ENCODE measurements around the gene PPP1R13B.

Gene PPP1R13B

DNA sequence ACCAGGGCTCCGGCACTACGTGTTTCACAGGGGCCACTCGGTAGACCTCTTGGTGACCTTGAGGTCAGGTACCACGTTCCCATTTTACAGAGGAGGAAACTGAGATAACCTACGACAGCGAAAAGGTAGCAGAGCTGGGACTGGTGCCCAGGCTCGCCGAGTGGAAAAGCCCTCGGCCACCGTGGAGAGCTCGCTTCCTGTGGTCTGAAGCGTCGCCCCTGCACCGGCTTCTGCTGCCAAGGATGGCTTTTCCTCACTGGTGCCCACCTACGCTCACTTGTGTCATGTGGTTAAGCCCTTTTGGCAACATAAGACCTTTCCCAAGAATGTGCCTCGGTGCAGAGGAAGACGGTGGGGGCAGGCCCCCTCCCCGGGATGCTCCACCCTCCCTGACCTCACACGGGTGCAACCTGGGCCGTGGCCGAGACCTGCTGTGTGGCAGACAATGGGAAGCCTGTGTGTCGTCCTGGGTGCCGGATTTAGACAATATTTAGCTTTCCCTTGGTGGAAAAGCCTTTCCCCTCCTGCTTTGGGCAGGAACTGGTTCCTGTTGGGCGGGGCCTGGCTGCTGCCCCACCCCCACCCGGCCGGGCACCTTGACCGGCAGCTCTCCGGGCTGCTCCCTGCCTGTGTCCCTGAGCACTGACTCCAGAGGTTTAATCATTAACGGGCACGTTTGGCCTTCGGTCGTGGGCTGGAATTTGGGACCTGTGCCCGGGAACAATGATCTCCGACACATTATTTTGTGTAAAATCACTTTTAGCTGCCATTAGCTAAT lies 32.4 kb upstream of the PPP1R13B start:
- DNase-seq = no peak

DNA sequence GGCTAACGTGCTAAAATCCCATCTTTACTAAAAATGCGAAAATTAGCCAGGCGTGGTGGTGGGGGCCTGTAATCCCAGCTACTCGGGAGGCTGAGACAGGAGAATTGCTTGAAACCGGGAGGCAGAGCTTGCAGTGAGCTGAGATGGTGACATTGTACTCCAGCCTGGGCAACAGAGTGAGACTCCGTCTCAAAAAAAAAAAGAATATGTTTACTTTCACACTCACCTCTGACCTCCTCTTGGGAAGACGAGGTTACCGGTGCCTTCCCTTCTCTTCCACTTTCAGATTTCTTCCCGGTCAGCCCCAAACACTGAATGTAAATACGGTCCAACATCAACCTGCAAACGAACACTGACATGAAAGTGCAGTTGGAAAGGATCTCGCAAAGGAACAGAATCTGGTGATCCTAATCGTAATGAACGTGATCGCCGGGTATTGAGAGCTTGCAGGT lies 31.8 kb upstream of the PPP1R13B start:
- no peak for DNase-seq

DNA sequence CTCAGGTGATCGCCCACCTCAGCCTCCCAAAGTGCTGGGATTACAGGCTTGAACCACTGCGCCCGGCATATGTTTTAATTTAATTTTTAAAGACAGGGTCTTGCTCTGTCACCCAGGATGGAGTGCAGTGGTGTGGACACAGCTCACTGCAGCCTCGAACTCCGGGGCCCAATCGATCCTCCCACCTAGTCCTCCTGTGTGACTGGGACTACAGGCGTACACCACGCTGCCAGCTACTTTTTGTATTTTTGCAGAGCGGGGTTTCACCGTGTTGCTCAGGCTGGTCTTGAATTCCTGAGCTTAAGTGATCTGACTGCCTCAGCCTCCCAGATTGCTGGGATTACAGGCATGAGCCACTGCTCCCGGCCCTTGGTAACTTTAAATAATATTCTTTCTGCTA lies 30.8 kb upstream of the PPP1R13B start:
- DNase-seq = no peak

DNA sequence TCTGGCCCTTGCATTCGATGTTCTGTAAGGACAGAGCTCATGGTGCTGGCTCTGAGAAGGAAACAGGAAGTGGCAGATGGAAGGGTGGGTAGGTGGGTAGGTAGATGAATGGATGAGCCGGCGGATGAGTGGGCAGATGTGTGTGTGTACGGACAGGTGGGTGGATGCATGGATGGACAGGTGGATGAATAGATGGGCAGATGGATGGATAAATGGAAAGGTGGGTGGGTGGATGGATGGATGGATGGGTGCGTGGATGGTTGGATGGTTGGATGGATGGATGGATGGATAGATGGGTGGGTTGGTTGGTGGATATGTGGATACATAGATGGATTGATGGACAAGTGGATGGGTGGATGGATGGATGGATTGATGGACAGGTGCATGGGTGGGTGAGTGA lies 27.6 kb upstream of the PPP1R13B start:
- no peak for DNase-seq

DNA sequence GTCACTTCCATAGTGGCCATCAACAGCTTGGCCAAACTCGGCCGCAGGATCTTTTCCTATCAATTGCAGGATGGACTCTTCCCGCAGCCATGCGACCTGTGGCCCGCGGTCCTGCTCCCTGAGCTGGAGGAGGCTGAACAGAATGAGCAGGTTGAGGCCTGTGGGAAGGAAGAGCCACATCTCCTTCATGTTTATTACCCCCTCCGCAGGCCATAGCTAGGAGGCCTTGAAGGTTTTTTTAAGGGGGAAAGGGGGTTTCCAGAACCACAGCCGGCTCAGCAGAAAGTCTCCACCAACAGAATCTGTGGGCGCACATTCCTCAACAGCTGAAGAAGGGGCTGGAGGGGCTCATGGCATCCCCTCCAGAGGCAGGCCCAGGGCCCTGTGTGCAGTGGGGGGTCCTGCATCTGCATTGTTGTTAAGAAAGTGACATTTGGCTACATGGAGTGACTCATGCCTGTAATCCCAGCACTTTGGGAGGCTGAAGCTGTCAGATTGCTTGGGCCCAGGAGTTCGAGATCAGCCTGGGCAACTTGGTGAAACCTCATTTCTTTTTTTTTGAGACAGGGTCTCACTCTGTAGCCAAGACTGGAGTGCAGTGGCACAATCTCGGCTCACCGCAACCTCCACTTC lies 25.2 kb upstream of the PPP1R13B start:
- DNase-seq = no peak

DNA sequence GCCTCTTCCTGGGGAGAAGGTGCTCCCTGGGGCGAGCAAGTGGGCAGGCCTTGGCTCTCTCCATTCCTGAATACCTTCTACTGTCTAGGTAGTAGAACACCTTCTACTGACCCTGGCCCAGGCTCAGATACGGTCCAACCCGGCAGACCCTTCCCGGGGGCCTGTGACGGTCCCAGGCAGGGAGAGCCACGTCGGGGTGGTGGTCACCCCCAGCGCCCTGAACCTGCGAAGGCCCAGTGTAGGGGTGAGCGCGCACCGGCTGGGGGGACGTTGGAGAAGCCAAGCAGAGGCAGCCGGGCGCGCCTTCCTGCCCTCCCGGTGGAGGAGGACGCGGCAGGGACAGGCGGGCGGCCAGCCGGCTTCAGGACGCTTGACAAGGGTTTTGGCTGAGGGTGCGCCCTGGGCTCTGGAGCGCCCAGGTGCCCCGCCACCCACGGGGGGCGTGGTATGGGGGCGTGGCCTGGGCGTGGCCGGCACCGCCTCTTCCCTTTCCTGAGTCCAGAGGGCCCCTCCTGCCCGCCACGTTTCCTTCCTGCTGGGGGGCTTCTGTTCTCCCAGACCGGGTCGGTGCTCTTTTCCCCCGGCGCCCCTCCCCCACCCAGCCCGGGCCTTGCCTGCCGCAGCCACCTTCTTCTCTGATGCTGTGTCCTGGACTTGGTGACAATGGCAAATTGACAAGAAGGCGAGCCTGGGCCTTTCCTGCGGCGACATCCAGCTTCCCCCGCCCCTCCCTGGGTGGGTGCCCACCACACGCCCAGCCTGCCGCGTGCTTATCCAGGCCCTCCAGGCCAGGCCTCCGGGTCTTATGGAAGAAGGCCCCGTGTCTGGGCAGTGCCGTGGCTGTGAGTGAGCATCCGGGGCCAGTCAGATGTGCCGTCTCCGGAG lies 24.5 kb upstream of the PPP1R13B start:
- peak; percentile 67 for DNase-seq

DNA sequence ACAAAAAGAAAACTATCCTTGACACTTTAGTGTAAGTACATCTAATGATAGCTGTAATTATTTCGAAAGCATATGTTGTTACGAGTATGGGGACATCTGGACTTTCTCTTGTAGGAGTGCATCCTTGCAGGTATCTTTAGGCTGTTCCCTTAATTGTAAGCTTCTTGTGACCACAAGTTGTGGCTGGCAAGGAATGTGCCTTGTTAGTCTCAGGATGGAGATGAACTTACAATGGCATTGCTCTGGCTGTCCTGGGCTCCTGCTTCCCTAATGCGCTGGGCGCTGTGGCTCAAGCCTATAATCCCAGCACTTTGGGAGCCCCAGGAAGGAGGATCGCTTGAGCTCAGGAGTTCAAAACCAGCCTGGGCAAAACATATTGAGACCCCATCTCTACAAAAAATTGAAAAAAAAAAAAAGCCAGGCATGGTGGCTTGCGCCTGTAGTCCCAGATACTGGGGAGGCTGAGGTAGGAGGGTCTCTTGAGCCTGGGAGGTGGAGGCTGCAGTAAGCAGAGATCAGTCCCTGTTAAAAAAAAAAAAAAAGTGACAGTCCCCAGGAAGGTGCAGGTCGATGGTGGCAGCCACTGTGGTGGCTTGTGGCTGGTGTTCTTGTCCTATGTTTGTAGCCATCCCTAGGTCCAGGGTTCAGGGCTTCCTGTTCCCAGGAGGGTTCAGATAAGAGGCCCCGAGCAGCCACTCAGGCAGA lies 23.7 kb upstream of the PPP1R13B start:
- DNase-seq = no peak

DNA sequence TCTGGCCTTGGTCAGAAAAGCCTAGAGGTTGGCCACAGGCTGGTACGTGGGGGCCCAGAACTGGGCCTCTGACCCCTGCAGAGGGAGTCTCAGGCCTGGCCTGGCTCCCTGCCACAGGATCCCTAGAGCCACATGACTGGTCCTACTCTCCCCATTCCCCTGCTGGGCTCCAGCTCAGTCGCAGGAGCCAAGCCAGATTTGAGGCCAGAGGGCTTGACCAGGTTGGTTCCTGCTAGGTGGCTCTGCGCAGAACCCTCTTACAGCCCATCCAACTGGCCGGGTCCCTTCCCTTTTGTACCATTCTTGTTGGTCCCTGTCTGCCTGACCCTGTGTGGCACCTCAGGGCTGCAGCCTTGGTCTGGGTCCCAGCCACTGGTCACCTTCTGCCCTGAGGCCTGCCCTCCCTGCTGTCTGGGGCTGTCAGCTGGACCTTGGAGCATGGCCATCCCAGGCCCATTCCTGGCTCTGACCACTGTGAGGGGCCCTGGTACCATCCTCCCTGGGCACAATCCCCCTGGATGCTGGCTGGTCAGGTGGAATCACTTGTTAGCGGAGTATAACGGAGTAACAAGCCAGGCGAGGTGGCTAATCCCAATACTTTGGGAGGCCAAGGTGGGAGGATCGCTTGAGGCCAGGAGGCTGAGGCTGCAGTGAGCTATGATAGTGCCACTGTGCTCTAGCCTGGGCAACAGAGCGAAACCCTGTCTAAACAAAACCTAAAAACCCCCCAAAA lies 22.9 kb upstream of the PPP1R13B start:
- DNase-seq = no peak

DNA sequence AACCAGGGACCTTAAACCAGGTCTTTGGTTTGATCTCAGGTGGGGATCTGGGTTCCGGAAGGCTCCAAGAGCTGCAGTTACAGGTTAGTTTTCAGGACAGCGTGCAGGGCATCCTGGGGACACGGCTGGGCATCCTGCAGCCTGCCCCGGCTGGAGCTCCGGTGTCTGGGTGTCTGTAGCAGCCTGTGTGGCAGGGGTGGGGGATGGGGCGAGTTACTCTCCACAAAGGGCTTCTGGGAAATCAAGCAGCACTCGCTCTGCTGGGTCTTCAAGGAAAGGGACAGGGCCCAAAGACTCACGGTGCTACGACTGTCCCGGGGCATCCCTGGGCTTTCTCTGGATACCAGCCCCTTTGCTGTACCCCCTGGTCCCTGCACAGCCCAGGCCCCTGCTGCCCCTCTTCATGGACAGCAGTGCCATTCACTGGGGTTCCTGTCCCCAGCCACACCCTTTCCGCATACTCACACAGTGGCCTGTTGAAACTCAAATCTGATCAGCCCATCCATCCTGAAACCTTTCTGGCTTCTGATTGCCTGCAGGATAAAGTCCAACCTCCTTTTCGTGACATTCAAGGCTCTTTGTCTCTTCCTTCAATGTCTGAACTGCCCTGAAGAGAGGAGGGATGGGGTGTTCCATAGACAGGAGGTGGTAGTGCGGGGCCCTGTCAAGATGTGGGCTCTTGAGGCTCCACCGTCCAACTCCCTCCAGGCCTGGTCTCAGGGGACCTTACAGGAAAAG lies 22.2 kb upstream of the PPP1R13B start:
- DNase-seq = no peak

DNA sequence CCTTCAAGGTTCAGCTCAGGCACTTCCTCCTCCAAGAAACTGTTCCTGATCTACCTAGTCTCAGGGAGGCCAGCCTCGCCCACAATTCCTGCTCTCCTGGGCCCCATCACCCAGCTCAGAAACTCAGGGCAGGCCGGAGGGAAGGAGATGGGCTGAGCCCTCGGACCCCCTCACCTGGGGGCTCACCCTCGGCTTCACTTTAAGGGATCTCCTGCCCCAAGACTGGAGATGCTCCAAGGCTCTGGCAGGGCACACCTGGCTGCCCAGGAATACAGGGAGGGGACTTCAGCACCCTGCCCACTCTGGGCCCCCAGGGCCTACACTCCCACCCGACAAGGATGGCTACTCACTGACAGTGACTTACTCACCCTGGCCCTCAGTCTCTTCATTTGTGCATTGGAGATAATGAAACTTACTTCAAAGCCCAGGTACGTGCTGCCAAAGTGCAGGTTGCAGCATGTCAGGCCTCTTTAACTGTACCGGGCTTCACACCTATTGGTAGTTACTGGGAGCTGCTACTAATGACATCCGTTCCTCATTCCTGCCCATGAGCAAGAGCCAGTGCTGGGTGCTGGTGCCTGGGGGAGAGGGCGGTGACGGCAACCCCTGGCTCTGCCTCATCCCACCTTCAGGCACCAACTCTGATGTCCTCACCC lies 21.0 kb upstream of the PPP1R13B start:
- no peak for DNase-seq

DNA sequence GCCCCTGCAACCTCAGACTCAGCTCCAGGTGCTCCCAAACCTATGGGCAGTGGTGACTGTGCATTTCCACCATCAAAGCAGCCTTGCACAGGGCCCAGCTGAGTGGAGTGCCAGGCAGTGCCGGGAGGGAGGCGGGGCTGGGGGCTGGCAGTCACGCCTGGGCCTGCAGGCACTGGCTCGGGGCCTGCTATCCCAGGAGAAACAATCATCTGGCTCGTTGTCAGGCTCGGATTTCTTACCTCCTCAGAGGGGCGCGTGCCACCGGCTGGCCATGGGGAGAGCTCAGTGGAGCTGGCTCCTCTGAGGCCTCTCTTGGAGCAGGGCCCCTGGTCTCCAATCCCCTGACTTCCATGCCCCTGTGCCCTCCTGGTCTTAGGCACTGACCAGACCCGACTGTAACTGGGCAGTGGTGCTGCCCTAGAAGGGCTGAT lies 20.2 kb upstream of the PPP1R13B start:
- no peak for DNase-seq

DNA sequence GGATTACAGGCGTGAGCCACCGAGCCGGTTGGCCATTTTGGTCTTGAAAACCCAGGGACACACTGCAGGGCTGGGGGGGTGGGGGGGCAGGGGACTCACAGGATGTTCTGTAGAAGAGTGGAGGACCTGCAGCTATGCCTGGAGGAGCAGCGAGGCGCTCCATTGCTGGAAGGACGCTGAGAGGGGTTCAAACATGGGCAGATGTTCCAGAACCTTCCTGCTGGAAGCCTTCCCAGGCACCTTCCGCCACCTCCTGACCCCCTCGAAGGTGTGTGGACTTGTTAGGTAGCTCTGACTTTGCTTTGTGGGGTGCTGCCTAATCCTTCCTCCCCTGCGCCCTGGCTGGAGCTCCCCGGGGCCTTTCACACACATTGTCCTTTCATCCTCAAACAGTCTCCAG lies 19.6 kb upstream of the PPP1R13B start:
- no peak for DNase-seq

DNA sequence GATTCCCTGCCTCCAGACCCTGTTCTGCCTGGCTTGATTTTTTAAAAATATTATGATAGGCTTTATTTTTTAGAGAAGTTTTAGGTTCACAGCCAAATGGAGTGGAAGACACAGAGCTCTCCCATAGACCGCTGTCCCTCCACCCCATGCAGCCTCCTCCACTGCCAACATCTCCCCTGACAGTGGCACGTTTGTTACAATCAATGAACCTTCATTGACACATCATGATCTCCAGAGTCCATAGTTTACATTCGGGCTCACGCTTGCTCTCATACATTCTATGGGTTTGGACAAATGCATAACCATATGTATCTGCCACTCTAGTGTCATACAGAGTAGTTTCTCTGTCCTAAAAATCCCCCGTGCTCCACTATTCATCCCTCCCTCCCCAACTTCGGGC lies 15.9 kb upstream of the PPP1R13B start:
- DNase-seq = no peak

DNA sequence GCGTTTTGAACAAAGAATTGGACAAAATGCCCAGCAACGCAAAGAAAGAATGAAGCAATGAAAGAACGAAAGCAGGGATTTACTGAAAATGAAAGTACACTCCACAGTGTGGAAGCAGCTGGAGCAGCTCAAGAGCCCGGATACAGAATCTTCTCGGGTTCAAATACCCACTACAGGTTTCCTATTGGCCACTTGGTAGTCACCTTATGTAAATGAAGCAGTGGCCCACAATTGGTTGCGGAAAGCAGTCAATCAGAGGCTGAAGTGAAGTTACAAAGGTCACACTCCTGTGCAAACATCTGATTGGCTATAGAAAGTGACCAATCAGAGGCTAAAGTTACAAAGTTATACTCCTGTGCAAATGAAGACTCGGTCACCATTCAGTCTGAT lies 15.0 kb upstream of the PPP1R13B start:
- no peak for DNase-seq

DNA sequence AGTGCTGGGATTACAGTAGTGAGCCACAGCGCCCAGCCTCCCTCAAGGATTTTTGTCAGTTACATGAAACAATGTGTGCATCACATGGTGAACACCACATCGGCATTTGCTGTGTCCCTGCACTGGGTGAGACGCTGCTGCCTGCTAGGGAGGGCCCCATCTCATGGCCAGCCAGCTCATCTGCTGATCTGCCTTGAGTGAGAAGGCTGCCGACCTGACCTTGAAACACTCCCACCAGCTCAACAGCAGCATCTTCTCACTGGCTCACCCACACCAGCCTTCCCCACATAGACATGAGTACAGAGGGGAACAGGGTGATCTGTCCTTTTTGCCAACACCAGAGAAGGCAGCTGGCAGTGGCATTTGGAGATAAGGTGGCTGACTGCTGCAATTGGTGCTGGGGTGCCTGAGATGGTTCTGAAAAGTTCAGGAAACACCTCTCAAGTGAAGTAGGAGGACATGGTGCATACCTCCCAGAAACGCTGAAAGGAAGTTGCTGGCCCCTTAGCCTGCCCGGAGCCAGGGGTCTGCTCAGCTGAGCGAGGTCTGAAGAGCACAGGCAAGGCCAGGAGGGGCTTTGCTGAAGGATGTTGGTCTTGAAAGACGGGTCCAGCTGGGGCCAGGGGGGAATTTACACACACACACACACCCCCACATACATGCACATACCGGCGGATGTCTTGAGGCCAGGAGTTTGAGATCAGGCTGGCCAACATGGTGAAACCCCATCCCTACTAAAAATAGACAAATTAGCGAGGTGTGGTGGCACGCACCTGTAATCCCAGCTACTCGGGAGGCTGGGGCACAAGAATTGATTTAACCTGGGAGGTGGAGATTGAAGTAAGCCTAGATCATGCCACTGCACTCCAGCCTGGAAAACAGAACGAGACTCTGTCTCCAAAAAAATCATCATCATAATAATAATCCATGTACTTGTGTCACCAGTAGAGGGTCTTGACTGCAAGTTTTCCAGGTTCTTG lies 14.3 kb upstream of the PPP1R13B start:
- no peak for DNase-seq

DNA sequence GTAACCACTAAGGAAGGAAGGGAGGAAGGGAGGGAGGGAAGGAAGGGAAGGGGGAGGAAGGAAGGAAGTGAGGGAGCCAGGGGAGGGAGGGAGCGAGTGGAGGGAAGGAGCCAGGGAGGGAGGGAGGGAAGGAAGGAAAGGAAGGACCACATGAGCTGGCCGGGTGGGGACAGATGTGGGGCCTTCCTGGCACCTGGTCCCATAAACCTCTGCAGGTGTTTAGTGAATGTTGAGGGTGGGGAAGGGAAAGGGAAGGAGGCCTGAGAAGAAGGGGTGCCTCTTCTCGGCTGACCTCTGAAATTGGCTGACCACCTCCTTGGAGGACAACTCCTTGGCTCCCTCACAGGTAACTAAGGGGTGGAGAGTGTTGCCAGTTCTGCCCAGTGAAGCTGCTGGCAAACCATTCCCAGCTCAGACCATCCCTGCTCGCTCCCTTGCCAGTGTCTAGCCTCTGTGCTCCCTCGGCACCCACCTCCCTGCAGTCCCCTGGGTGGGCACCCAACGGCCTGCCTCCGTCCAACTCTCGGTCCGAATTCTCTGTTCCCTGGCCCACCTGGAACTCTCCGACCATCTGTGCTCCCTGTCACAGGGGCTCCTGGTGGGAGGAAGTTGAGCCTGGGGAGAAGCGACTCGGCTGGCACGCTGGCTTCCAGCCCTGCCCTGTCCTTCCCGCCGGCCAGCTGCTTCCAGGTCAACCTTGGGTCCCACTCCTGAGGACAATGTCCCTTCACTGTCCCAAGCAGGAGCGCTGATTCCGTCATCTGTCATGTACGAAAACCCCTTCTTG lies 12.2 kb upstream of the PPP1R13B start:
- no peak for DNase-seq

DNA sequence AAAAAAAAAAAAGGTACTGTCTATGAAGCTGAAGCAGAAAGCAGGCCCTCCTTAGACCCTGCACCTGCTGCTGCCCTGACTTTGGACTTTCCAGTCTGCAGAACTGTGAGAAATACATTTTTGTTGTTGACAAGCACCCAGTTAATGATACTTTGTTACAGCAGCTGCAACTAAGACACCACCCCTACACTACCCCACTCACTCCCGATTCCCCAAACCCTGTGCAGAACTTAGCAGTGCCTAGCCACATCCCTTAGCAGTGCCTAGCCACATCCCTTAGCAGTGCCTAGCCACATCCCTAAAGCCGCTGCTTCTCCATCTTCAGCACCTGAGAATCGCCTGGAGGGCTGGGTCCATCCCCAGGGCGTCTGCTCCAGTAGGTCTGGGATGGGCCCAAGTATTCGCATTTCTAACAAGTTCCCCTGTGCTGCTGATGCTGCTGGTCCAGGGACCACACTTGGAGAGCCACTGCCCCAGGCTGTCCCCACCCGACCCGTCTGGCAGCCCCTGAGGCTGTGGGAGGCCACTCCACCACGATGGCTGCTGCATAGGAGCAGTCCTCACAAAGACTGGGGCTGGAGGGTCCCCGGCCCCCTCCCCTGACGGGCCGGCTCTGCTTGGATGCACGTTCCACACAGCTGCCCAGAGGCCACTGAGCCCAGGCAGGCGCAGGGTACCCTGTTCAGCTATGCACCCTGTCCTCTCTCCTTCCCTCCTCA lies 10.8 kb upstream of the PPP1R13B start:
- DNase-seq = no peak

DNA sequence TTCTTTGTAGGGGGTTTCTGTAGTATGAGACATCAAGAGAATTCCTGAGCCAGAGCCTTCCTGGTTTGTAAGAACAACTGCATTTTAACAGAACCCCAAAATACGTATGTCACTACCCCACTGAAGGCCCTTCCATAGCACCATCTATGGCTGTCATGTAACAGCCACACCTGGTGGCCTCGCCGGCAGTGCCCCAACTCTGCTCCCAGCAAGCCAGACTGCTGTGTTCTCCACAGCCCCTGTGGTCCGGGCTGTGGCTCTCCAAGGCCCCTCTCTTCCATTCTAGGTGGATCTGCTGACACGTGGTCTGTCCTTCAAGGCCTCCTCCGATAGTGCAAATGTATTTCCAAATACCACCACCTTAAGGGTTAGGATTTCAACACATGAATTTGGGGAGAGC lies 9.9 kb upstream of the PPP1R13B start:
- DNase-seq = no peak

Measured in CD4-positive, alpha-beta T cell treated with Interferon gamma for 1 hour (primary cell).